Endodermal cell (in vitro differentiated cells): ENCODE results near the gene CCDC97. TPM values are rescaled to one million over a fixed set of nuclear protein-coding genes. Genes with fewer than 3 reads are reported as not detected.

Experiments used
- DNase-seq: peaks from one replicate; pipeline ENCODE4 v3.0.0-alpha.2; 2017
- H3K27ac ChIP-seq: 2 replicates; pipeline ENCODE4 v1.5.1; 2013; ENCODE audit warnings: mild to moderate bottlenecking, low read depth, low read length, moderate library complexity
- H3K27me3 ChIP-seq: 2 replicates; pipeline ENCODE4 v1.6.1; 2013; ENCODE audit warnings: mild to moderate bottlenecking, low read length, moderate library complexity; ENCODE audit not compliant: insufficient read depth, control insufficient read depth, poor library complexity, severe bottlenecking
- H3K36me3 ChIP-seq: 2 replicates; pipeline ENCODE4 v1.7.0; 2013; ENCODE audit warnings: mild to moderate bottlenecking, low read length, moderate library complexity; ENCODE audit not compliant: control insufficient read depth, insufficient read depth
- H3K4me1 ChIP-seq: one replicate; pipeline ENCODE4 v1.7.0; 2013; ENCODE audit warnings: low read length; ENCODE audit not compliant: control insufficient read depth, insufficient read depth
- H3K4me3 ChIP-seq: 2 replicates; pipeline ENCODE4 v1.5.1; 2013; ENCODE audit warnings: mild to moderate bottlenecking, low read length, moderate library complexity
- H3K9ac ChIP-seq: 2 replicates; pipeline ENCODE4 v1.6.1; 2013; ENCODE audit warnings: mild to moderate bottlenecking, low read length, moderate library complexity; ENCODE audit not compliant: poor library complexity, severe bottlenecking; ENCODE audit errors: extremely low read depth
- H3K9me3 ChIP-seq: 2 replicates; pipeline ENCODE4 v1.6.1; 2013; ENCODE audit warnings: mild to moderate bottlenecking, low read length, moderate library complexity; ENCODE audit not compliant: control insufficient read depth
- H3K27ac Mint-ChIP-seq: 2 replicates; pipeline ENCODE4 v1.8.0; 2020; ENCODE audit warnings: mixed read lengths
- H3K27me3 Mint-ChIP-seq: 2 replicates; pipeline ENCODE4 v1.8.0; 2021; ENCODE audit warnings: mild to moderate bottlenecking, mixed read lengths; ENCODE audit not compliant: insufficient read depth
- H3K36me3 Mint-ChIP-seq: 2 replicates; pipeline ENCODE4 v1.8.0; 2020; ENCODE audit warnings: low read depth, mixed read lengths
- H3K4me1 Mint-ChIP-seq: 2 replicates; pipeline ENCODE4 v1.8.0; 2020; ENCODE audit warnings: mixed read lengths
- H3K4me3 Mint-ChIP-seq: 2 replicates; pipeline ENCODE4 v1.8.0; 2020; ENCODE audit warnings: mild to moderate bottlenecking, moderate library complexity, mixed read lengths
- H3K9me3 Mint-ChIP-seq: 2 replicates; pipeline ENCODE4 v1.8.0; 2020; ENCODE audit warnings: mild to moderate bottlenecking, mixed read lengths
- CTCF ChIP-seq: fragments of 200-600 bp; sonication (generic); conservative IDR thresholded peaks from 2 replicates; pipeline ENCODE4 v1.5.0; 2021; ENCODE audit warnings: antibody characterized with exemption, mild to moderate bottlenecking
- WGBS, 2 experiments: methylation state at CpG; one replicate each; pipeline versions ENCODE4 v1.1.5 to v1.1.7; 2013; ENCODE audit warnings: missing lambda C conversion rate in 2 of 2, mixed read lengths in 1 of 2; ENCODE audit not compliant: insufficient coverage in 1 of 2, insufficient read length in 1 of 2; 5-methylcytosine and 5-hydroxymethylcytosine counted together
- total RNA-seq, 2 donors: library from RNA; stranded (reverse); fragmentation: NEBNext Ultra II Directional in 1 of 2; extraction: Animal tissue kit (Norgen Biotek cat#: 25700) in 1 of 2; gene quantifications; 2 replicates in 1 of 2; 3 replicates in 1 of 2; pipeline ENCODE4 v1.2.1, GENCODE V29; 2021

CCDC97 gene
- total RNA-seq, 2 donors from 2014 or later, result 38.4 to 44.6 TPM

- no peaks in the 10 kb centered on the region for H3K9me3 ChIP-seq
- H3K27ac Mint-ChIP-seq, result peak overlapping the region; percentile 99
- peaks cover 16% of the 10 kb centered on the region for H3K36me3 ChIP-seq
- H3K4me3 Mint-ChIP-seq, result peak overlapping the region; percentile 96
- no peaks in the 10 kb centered on the region for H3K27me3 ChIP-seq
- H3K4me3 ChIP-seq, result peak overlapping the region; percentile 94
- DNase-seq, result peak; percentile 80
- 0 to 1% methylated on average over 31 to 46 of the region's 46 CpGs for WGBS, 2 experiments
- H3K27ac ChIP-seq, result peak overlapping the region; percentile 94
- H3K4me1 ChIP-seq, result peaks cover 6% of the 10 kb centered on the region
- H3K27me3 Mint-ChIP-seq, result peaks cover 2% of the 10 kb centered on the region
- no peak for TF ChIP-seq CTCF
- peak overlapping the region; percentile 96 for H3K9ac ChIP-seq
- H3K4me1 Mint-ChIP-seq, result peaks cover 27% of the 10 kb centered on the region
- no peaks in the 10 kb centered on the region for H3K9me3 Mint-ChIP-seq
- peaks cover 22% of the 10 kb centered on the region for H3K36me3 Mint-ChIP-seq
Measured at GRCh38 chr19:41263042-41263849, 46.7 kb upstream of the CCDC97 start.

GRCh38 chr19:41263850-41264580 is 46.0 kb upstream of the CCDC97 start, which contains the start of gene HNRNPUL1:
HNRNPUL1 (plus strand) TSS chr19:41264372; CDS start chr19:41264504, 132 bp downstream.
- peak within 1 kb of the TSS; percentile 96 for H3K4me3 Mint-ChIP-seq
- peak; percentile 58 for TF ChIP-seq CTCF
- WGBS, 2 experiments, result 0% methylated on average over 16 to 55 of the region's 55 CpGs
- peaks cover 24% of the 10 kb centered on the region for H3K36me3 Mint-ChIP-seq
- Histone ChIP-seq H3K27ac (peak within 1 kb of the TSS; percentile 96), H3K9ac (peak within 1 kb of the TSS; percentile 98), H3K9me3 (no peaks in the 10 kb centered on the region), H3K4me1 (peaks cover 6% of the 10 kb centered on the region), H3K27me3 (no peaks in the 10 kb centered on the region), H3K4me3 (peak within 1 kb of the TSS; percentile 94), H3K36me3 (peaks cover 24% of the 10 kb centered on the region)
- DNase-seq, result peak; percentile 99
- peak within 1 kb of the TSS; percentile 99 for H3K27ac Mint-ChIP-seq
- H3K27me3 Mint-ChIP-seq, result peaks cover 2% of the 10 kb centered on the region
- no peaks in the 10 kb centered on the region for H3K9me3 Mint-ChIP-seq
- H3K4me1 Mint-ChIP-seq, result peaks cover 27% of the 10 kb centered on the region

GRCh38 chr19:41264581-41265394 is 45.2 kb upstream of the CCDC97 start:
- H3K27me3 Mint-ChIP-seq, result peaks cover 2% of the 10 kb centered on the region

More at GRCh38 chr19:41264581-41265394, 45.2 kb upstream of the CCDC97 start:
- peaks cover 25% of the 10 kb centered on the region for H3K4me1 Mint-ChIP-seq
- WGBS, 2 experiments, result 0 to 2% methylated on average over 30 to 75 of the region's 75 CpGs
- Histone ChIP-seq H3K4me3 (peak overlapping the region; percentile 91), H3K27ac (peak overlapping the region; percentile 96), H3K4me1 (peaks cover 6% of the 10 kb centered on the region), H3K9ac (peak overlapping the region; percentile 98), H3K36me3 (peaks cover 32% of the 10 kb centered on the region), H3K9me3 (no peaks in the 10 kb centered on the region), H3K27me3 (no peaks in the 10 kb centered on the region)
- H3K36me3 Mint-ChIP-seq, result peaks cover 28% of the 10 kb centered on the region
- TF ChIP-seq CTCF, result no peak
- peak overlapping the region; percentile 96 for H3K4me3 Mint-ChIP-seq
- DNase-seq, result peak; percentile 78
- no peaks in the 10 kb centered on the region for H3K9me3 Mint-ChIP-seq
- peak overlapping the region; percentile 99 for H3K27ac Mint-ChIP-seq
